WTC11 (cell line): Measurements from ENCODE around the gene KRT6B. TPM values are rescaled to one million over a fixed set of nuclear protein-coding genes. Genes with fewer than 3 reads are reported as not detected.
"Not testable (repeated sequence)": the region's sequence is repeated elsewhere in the genome, so short reads cannot be mapped to it uniquely, and the experiment has no call there.

Experiments
- ATAC-seq: fragments of 200-7000 bp; cut with Tn5 transposase; 2 replicates; pipeline ENCODE4 v1.10.0; 2021; ENCODE audit warnings: mild to moderate bottlenecking, moderate library complexity
- CTCF ChIA-PET: fragments of 300-600 bp; sonication (Branson Sonifier 250); formaldehyde crosslinking; loops from one replicate; lab custom pipeline; 2021; ENCODE audit warnings: antibody characterized with exemption; lab: Charles Lee
- POLR2A ChIA-PET: fragments of 350-600 bp; sonication (Branson Sonifier 250); formaldehyde crosslinking; loops from one replicate; lab custom pipeline; 2021; ENCODE audit warnings: antibody characterized with exemption; lab: Charles Lee
- DNase-seq: peaks from one replicate; pipeline ENCODE4 v3.0.0; 2021; ENCODE audit warnings: low spot score
- H3K27ac Mint-ChIP-seq: 2 replicates; pipeline ENCODE4 v1.8.0; 2021; ENCODE audit warnings: mixed read lengths
- H3K27me3 Mint-ChIP-seq: 2 replicates; pipeline ENCODE4 v1.8.0; 2021; ENCODE audit warnings: low read depth, mild to moderate bottlenecking, moderate library complexity, mixed read lengths
- H3K36me3 Mint-ChIP-seq: 2 replicates; pipeline ENCODE4 v1.8.0; 2021; ENCODE audit warnings: mixed read lengths
- H3K4me1 Mint-ChIP-seq: 2 replicates; pipeline ENCODE4 v1.8.0; 2022; ENCODE audit warnings: mixed read lengths
- H3K4me3 Mint-ChIP-seq: 2 replicates; pipeline ENCODE4 v1.8.0; 2021; ENCODE audit warnings: mild to moderate bottlenecking, moderate library complexity, mixed read lengths
- H3K9me3 Mint-ChIP-seq: 2 replicates; pipeline ENCODE4 v1.8.0; 2021; ENCODE audit warnings: mixed read lengths
- AFF4 ChIP-seq: sonication (generic); formaldehyde crosslinking; IDR thresholded peaks from 2 replicates; pipeline ENCODE4 v1.8.1; 2023; ENCODE audit warnings: mild to moderate bottlenecking, missing genetic modification reagents, borderline replicate concordance
- CBFB ChIP-seq: sonication (generic); formaldehyde crosslinking; IDR thresholded peaks from 2 replicates; pipeline ENCODE4 v1.8.1; 2022; ENCODE audit warnings: mild to moderate bottlenecking, low read depth, missing genetic modification reagents
- GABPB1 ChIP-seq: sonication (generic); formaldehyde crosslinking; IDR thresholded peaks from 2 replicates; pipeline ENCODE4 v1.8.1; 2023; ENCODE audit warnings: mild to moderate bottlenecking, missing genetic modification reagents
- GTF2I ChIP-seq: fragments of 250-450 bp; sonication (Bioruptor Pico); conservative IDR thresholded peaks from 2 replicates; pipeline ENCODE4 v1.4.0; 2021; ENCODE audit warnings: mild to moderate bottlenecking
- HMGA2 ChIP-seq: fragments of 250-450 bp; sonication (Bioruptor Pico); IDR thresholded peaks from 2 replicates; pipeline ENCODE4 v1.4.0; 2021; ENCODE audit warnings: mild to moderate bottlenecking, moderate library complexity
- JAZF1 ChIP-seq: fragments of 250-450 bp; sonication (Bioruptor Pico); IDR thresholded peaks from 2 replicates; pipeline ENCODE4 v1.9.0; 2021; ENCODE audit warnings: moderate library complexity, mild to moderate bottlenecking, inconsistent platforms
- JUN ChIP-seq: sonication (generic); formaldehyde crosslinking; IDR thresholded peaks from 2 replicates; pipeline ENCODE4 v1.8.0; 2023; ENCODE audit warnings: mild to moderate bottlenecking, missing genetic modification reagents
- KAT7 ChIP-seq: sonication (generic); formaldehyde crosslinking; IDR thresholded peaks from 2 replicates; pipeline ENCODE4 v1.8.1; 2023; ENCODE audit warnings: missing genetic modification reagents, mild to moderate bottlenecking, borderline replicate concordance
- NFE2L1 ChIP-seq: sonication (generic); formaldehyde crosslinking; IDR thresholded peaks from 2 replicates; pipeline ENCODE4 v1.8.1; 2023; ENCODE audit warnings: missing genetic modification reagents
- OVOL2 ChIP-seq: fragments of 250-450 bp; sonication (Bioruptor Pico); IDR thresholded peaks from 2 replicates; pipeline ENCODE4 v1.9.0; 2021; ENCODE audit warnings: mild to moderate bottlenecking, borderline replicate concordance
- SMAD4 ChIP-seq: sonication (generic); formaldehyde crosslinking; IDR thresholded peaks from 2 replicates; pipeline ENCODE4 v1.8.0; 2022; ENCODE audit warnings: mild to moderate bottlenecking, missing genetic modification reagents
- STAT6 ChIP-seq: sonication (generic); formaldehyde crosslinking; conservative IDR thresholded peaks from 2 replicates; pipeline ENCODE4 v1.8.1; 2023; ENCODE audit warnings: mild to moderate bottlenecking, low read depth, missing genetic modification reagents, moderate library complexity
- TCF7 ChIP-seq: sonication (generic); formaldehyde crosslinking; IDR thresholded peaks from 2 replicates; pipeline ENCODE4 v1.8.0; 2022; ENCODE audit warnings: mild to moderate bottlenecking, low read depth, missing genetic modification reagents, moderate library complexity
- ZNF219 ChIP-seq: sonication (generic); formaldehyde crosslinking; IDR thresholded peaks from 2 replicates; pipeline ENCODE4 v1.8.0; 2023; ENCODE audit warnings: missing genetic modification reagents, mild to moderate bottlenecking, borderline replicate concordance
- ZNF232 ChIP-seq: sonication (generic); formaldehyde crosslinking; IDR thresholded peaks from 2 replicates; pipeline ENCODE4 v1.8.0; 2022; ENCODE audit warnings: mild to moderate bottlenecking, missing genetic modification reagents
- ZNF416 ChIP-seq: fragments of 250-450 bp; sonication (Bioruptor Pico); IDR thresholded peaks from 2 replicates; pipeline ENCODE4 v1.9.0; 2021; ENCODE audit warnings: mild to moderate bottlenecking, inconsistent platforms
- total RNA-seq: library from RNA; stranded (reverse); gene quantifications from 3 replicates; pipeline ENCODE4 v1.2.3, GENCODE V29; 2021
- TF ChIP-seq, protein P1 (sequence below): fragments of 250-450 bp; sonication (Bioruptor Pico); IDR thresholded peaks from 2 replicates; pipeline ENCODE4 v1.9.0; 2021; ENCODE audit warnings: mild to moderate bottlenecking
- TF ChIP-seq, protein P2 (sequence below): fragments of 250-450 bp; sonication (Bioruptor Pico); IDR thresholded peaks from 2 replicates; pipeline ENCODE4 v1.8.0; 2021; ENCODE audit warnings: mild to moderate bottlenecking
- TF ChIP-seq, protein P3 (sequence below): fragments of 250-450 bp; sonication (Bioruptor Pico); IDR thresholded peaks from 2 replicates; pipeline ENCODE4 v1.9.0; 2021; ENCODE audit warnings: mild to moderate bottlenecking

The KRT6B gene
- total RNA-seq, 1 experiment from 2014 or later, result not detected

DNA sequence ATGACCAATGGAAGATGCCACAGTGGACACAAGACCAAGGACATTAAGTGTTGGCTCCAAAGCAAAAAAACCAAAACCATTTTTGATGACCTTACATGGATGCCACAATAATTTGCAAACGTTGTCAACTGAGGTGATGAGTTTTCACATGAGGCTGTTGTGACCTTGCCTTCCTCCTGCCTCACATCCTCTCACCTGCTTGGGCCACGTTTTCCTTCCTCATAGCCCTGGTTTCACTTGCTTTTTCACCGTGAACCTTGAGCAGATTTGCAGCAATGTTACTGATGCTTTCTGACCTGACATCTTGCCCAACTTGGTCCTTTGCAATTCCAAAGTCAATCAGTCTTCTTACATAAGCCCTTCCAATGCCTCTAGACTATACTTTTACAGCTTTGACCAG is 3.7 kb downstream of the KRT6B start:
- ATAC-seq (no peak), DNase-seq (no peak)
- Mint-ChIP-seq H3K36me3 (peaks cover 8% of the 10 kb centered on the region), H3K27ac (no peak overlapping the region), H3K4me1 (peaks cover 3% of the 10 kb centered on the region), H3K27me3 (no peaks in the 10 kb centered on the region; the same call in none of the 2 replicates), H3K4me3 (no peak overlapping the region), H3K9me3 (peaks cover 22% of the 10 kb centered on the region)
- CTCF ChIA-PET, result no interaction called here
- TF ChIP-seq KAT7 (no peak), GTF2I (CRISPR knock-in tag) (no peak), GABPB1 (CRISPR knock-in tag) (no peak), JUN (CRISPR knock-in tag) (no peak), ZNF416 (CRISPR knock-in tag) (no peak), ZNF232 (CRISPR knock-in tag) (no peak), CBFB (CRISPR knock-in tag) (no peak), NFE2L1 (CRISPR knock-in tag) (no peak)
- TF ChIP-seq, protein P1, sequence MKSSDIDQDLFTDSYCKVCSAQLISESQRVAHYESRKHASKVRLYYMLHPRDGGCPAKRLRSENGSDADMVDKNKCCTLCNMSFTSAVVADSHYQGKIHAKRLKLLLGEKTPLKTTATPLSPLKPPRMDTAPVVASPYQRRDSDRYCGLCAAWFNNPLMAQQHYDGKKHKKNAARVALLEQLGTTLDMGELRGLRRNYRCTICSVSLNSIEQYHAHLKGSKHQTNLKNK (CRISPR knock-in tag), result no peak
- POLR2A ChIA-PET, result no interaction called here

GRCh38 chr12:52447196-52447595 is 4.8 kb downstream of the KRT6B start:
- H3K4me3 Mint-ChIP-seq, H3K36me3 Mint-ChIP-seq, POLR2A ChIA-PET, H3K27me3 Mint-ChIP-seq, ATAC-seq, DNase-seq, H3K27ac Mint-ChIP-seq: not testable (repeated sequence)
- peaks cover 22% of the 10 kb centered on the region for H3K9me3 Mint-ChIP-seq
- CTCF ChIA-PET, result interaction anchor here (1.1 kb wide), 1 partner anchor 51 kb away, joined by 4 read pairs; no protein-coding TSS in a partner anchor
- H3K4me1 Mint-ChIP-seq, result peaks cover 13% of the 10 kb centered on the region

GRCh38 chr12:52446367-52447045 is 5.4 kb downstream of the KRT6B start:
- H3K9me3 Mint-ChIP-seq, result peaks cover 22% of the 10 kb centered on the region
- no peak overlapping the region for H3K4me3 Mint-ChIP-seq
- peaks cover 8% of the 10 kb centered on the region for H3K36me3 Mint-ChIP-seq
- POLR2A ChIA-PET, result no interaction called here
- no peak for DNase-seq
- H3K27me3 Mint-ChIP-seq, result no peaks in the 10 kb centered on the region; the same call in none of the 2 replicates
- ATAC-seq, result no peak
- CTCF ChIA-PET, result interaction anchor here (0.7 to 1.1 kb wide), 3 partner anchors 21 to 51 kb away, joined by 3 to 4 read pairs (median 3); no protein-coding TSS in a partner anchor
- no peak overlapping the region for H3K27ac Mint-ChIP-seq
- peaks cover 18% of the 10 kb centered on the region for H3K4me1 Mint-ChIP-seq
- TF ChIP-seq ZNF416 (CRISPR knock-in tag) (no peak), JAZF1 (no peak), HMGA2 (no peak), SMAD4 (CRISPR knock-in tag) (no peak), KAT7 (no peak), ZNF219 (CRISPR knock-in tag) (no peak), OVOL2 (CRISPR knock-in tag) (no peak), STAT6 (CRISPR knock-in tag) (no peak), TCF7 (CRISPR knock-in tag) (no peak), AFF4 (CRISPR knock-in tag) (no peak)
- TF ChIP-seq, protein P2, sequence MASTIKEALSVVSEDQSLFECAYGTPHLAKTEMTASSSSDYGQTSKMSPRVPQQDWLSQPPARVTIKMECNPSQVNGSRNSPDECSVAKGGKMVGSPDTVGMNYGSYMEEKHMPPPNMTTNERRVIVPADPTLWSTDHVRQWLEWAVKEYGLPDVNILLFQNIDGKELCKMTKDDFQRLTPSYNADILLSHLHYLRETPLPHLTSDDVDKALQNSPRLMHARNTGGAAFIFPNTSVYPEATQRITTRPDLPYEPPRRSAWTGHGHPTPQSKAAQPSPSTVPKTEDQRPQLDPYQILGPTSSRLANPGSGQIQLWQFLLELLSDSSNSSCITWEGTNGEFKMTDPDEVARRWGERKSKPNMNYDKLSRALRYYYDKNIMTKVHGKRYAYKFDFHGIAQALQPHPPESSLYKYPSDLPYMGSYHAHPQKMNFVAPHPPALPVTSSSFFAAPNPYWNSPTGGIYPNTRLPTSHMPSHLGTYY, result no peak
- TF ChIP-seq, protein P3, sequence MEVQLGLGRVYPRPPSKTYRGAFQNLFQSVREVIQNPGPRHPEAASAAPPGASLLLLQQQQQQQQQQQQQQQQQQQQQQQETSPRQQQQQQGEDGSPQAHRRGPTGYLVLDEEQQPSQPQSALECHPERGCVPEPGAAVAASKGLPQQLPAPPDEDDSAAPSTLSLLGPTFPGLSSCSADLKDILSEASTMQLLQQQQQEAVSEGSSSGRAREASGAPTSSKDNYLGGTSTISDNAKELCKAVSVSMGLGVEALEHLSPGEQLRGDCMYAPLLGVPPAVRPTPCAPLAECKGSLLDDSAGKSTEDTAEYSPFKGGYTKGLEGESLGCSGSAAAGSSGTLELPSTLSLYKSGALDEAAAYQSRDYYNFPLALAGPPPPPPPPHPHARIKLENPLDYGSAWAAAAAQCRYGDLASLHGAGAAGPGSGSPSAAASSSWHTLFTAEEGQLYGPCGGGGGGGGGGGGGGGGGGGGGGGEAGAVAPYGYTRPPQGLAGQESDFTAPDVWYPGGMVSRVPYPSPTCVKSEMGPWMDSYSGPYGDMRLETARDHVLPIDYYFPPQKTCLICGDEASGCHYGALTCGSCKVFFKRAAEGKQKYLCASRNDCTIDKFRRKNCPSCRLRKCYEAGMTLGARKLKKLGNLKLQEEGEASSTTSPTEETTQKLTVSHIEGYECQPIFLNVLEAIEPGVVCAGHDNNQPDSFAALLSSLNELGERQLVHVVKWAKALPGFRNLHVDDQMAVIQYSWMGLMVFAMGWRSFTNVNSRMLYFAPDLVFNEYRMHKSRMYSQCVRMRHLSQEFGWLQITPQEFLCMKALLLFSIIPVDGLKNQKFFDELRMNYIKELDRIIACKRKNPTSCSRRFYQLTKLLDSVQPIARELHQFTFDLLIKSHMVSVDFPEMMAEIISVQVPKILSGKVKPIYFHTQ (CRISPR knock-in tag), result no peak
- TF ChIP-seq, protein P1 (CRISPR knock-in tag), result no peak
